ENCODE results near the gene RWDD1. TPM values are rescaled to one million over a fixed set of nuclear protein-coding genes. Genes with fewer than 3 reads are reported as not detected.

RWDD1 gene, protein sequence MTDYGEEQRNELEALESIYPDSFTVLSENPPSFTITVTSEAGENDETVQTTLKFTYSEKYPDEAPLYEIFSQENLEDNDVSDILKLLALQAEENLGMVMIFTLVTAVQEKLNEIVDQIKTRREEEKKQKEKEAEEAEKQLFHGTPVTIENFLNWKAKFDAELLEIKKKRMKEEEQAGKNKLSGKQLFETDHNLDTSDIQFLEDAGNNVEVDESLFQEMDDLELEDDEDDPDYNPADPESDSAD
- total RNA-seq, result 24.7 and 27.7 TPM in 2 replicates

DNA sequence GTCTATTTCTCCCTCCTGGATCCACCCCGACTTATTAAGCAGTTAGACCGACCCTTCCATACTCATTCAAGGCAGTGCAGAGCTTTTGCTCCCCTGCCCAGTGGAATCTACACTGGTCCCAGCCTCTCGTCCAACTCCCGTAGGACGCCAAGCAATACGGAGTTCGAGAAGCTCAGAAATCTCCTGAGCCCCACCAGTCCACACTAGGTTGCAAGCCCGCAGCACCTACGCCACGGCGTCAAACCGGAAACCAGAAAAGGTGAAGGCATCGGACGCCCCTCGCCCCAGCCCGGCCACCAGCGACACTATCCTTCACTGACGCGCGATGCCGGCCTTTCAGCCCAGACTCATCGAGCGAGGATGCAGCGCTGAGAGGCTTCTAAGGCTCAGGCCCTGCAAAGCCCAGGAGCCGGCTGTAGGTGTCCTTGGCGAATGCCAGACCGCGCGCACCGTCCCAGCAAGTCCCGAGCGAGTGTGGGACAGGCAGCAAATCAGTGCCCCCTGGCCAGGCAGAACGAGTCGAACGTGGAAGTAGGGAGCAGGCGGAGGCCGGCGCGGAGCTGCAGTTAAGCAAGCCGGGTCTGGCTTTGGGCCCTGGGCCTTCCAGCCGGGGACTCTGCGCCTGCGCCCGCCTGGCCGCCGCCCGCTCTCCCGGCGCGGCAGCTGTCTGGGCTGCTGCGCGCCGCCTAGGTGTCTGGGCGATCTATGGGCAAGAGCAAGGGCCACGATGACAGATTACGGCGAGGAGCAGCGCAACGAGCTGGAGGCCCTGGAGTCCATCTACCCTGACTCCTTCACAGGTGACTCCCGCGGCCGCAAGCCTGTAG, at the start of gene RWDD1:
RWDD1 (plus strand) TSS at position 649 of the 827 bp plus-strand sequence; CDS start at position 728, 79 bp downstream.
- DNase-seq, result peak; percentile 100

DNA sequence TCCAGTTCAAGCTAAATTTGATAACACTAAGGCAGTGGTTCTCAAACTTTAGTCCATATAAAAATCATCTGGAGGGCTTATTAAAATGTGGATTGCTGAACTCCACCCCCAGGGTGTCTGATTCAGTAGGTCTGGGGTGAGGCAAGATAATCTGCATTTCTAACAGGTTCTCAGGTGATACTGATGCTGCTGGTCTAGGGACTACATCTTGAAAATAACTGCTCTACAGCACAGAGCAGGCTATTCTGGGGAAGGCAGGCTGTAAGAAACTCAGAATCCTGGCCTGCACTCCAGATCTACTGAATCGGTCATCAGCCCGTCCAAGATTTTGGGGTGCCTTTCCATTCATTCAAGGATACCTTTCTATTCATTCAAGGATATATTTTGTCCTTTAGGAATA, 48.4 kb upstream of the RWDD1 start:
- DNase-seq, result no peak

DNA sequence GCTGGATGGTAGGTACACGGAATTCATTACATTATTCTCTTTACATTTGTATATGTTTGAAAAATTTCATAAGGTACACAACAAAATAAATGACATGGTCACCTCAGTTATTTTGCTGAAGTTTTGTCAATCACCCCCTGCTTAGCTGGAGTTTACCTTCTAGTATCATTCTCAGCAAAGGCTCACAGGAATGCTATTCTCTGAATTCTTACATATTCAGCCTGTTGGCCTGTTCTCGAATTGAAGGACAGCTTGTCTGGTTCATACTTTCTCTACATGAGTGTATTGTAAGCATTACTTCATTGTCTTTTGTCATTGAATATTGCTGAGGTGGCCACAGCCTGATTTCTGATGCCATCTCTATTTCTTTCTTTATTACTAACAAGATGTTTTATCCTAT, 47.1 kb upstream of the RWDD1 start:
- no peak for DNase-seq

DNA sequence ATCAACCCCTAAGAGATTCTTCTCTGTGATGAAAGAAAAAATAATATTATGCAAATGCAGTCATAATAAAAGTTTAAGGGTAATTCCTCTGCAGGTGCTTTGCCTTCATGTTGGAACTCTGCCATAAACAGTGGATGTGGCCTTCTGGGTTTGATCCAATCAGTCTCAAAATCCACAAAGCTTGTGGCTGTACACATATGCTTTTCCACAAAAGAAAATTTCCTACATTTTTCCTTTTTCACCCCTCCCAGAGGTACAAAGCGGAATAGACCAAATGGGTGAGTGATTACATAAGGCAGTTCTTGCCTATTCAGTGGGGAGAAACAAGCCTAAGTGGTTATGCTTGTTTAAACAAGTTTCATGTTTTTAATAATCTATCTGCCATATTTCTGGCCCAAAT, 43.2 kb upstream of the RWDD1 start:
- no peak for DNase-seq

DNA sequence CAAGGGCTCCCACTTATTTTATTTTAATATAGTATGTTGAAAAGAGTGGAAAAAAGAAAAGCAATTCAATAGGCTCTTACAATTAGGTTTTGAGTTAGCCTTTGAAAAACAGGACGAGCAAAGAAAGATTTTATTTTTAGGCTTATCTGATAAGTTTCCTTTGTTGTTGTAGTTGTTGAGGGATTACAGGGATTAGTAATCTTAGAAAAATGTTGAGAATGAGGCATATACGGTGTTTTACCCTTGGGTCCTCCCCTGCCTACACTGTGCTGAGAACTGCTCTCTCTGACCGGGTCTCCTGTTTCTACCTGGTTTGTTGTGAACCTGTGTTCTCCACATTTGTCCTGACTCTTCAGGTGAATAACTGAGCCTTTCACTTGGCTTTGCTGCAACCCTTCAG, 42.5 kb upstream of the RWDD1 start:
- peak; percentile 20 for DNase-seq

DNA sequence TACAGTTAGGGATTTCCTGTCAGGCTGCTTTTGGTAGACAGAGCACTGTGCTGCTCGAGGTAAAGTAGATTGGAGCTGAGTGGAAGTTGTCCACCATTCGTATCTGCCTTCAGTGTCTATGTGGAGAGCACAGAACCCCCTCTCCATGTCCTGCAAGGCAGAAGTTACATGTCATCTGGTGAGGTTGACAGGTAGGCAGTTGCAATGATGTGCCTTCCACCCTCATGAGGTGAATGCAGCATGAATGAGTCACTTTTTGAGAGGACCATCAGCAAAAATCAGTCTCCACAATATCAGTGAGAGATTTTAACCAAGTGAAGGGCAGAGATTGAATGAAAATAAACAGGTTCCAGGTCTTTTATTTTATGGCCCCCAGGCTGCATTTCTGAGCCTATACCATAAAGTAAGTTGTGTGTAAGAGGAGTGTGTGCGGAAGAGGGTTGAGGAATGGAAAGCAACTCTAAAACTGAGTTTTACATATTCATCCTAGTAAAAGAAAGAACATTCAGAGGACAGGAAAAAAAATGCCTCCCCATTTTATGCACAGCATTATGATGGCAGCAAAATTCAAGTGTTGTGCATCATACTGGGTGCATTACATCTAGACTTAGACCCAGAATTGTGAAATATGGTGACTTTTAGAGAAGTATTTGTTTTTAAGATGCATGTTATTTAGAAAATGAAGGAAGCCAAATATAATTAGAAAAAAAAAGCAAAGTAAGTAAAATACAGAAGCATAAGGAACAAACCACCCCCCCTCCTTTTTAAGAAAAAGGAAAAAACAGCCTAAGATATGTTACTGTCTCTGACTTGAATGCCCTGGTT, 41.6 kb upstream of the RWDD1 start:
- no peak for DNase-seq

DNA sequence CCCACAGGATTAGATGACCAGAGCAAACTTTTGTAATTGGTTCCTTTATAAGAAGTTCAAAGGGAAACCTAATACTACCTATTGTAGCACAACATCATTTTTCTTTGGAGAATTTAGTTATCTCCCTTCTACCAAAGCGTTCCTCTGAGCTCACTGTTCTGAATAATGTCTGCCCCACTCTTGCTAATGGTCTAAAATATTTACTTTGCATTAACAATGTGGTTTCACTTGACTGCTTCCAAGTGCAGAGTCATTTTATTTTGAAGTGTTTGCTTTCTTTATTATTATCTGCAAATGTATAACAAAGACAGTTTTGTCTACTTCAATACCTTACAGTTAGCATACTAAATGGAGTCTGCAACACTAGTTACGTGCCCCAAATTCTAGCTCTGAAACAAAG, 40.9 kb upstream of the RWDD1 start:
- DNase-seq, result no peak

DNA sequence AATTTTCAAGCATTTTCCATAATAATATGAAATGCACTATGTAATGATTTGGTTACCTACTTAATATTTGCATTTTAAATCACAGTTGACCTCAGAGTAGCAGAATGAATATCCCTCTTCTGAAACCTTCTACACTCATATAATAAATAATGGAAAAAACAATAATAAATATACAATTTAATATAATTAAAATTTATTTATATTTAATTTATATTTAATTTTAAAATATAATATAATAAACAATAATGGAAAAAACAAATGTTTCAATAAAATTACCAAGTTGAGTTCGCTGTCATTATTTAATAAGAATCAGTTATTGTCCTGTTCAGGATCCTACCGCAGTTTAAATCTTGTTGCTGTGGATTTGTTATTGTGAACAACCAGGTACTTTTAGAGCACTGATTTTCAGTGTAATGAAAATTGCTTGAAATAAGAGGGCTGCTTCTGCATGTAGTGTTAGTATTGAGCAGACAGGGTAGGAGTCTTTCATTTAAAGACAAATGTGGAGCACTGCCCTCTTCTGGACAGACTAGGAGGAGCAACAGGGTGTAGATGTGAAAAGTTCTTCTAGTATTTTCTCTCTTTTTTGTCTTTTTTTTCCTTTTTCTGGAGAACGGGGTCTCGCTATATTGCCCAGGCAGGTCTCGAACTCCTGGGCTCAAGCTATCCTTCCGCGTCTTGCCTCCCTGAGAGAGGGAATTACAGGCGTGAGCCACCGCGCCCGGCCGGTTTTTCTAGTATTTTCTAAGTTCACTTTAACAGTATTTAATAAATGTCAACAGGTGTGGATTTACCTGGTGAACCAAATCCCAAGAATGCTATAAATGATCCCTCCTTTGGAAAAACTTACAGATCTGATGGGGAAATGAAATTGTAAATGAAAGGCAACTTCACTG, 39.4 kb upstream of the RWDD1 start:
- DNase-seq, result peak; percentile 85

DNA sequence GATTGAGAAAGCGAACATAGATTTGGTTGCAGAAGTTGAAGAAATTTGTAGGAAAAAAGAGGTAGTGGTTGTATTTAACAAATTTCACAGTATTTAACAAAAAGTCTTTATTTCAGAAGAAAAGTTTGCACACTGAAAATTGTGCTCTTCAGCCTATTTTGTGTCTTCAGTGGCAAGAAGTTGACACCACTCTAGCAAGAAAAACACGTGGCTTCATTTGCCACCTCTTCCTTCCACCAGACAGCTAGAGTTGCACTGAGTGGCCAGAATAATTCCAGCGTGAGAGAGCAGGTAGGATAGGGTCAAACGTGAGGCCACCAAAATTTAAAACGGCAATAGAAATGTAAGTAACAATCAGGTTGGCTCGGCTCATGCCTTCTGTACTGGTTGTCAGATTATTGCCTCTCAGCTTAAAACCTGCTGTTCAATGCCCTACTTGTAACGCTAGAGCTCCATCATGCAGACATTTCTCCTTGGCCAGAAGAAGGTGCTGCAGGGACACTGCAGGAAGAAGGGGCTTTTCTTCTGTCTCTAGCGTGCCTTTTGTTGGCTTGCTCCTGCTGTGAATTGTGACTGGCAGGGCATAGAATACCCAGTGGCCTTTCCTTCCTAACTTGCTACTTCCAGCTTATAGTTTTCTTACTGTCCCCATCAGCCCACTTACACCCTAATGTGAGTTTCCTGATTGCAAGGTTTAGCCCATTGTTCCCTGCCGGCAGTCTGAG, 37.9 kb upstream of the RWDD1 start:
- no peak for DNase-seq

DNA sequence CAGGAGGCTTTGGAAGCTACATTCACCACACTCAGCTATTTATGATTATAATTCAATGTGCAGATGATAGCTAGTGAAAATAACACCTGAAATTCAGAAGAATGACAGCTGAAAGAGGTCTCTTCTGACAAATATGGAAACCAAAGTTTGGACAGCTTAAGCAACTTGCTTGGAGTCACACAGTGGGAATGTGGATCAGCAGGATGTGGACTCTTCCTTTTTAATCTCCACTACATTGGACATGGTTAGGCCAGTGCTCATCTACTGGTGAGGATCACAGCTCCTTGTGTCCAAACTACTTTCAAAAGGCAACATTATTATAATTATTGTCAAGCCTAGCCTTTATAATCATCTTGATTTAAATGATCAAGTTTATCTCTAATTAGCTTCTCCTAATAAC, 36.2 kb upstream of the RWDD1 start:
- no peak for DNase-seq

DNA sequence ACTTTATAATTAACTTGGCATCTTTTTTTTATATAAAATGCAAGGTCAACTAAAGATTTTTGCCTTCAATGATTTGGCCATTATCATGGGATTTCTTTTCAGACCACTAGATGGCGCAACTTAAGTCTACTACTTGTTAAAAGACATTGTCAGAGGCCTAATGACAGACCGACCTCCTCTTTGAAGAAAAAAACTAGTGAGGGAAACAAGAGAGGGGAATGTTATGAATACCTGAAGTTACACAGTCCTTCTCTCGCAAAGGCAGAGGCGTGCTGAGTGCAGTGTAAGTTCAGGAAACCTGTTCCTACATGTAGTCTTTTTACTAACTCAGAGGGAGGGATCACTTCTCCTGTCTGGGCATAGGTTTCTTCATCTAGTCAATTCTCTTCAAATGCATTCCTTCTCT, 35.1 kb upstream of the RWDD1 start:
- peak; percentile 79 for DNase-seq

DNA sequence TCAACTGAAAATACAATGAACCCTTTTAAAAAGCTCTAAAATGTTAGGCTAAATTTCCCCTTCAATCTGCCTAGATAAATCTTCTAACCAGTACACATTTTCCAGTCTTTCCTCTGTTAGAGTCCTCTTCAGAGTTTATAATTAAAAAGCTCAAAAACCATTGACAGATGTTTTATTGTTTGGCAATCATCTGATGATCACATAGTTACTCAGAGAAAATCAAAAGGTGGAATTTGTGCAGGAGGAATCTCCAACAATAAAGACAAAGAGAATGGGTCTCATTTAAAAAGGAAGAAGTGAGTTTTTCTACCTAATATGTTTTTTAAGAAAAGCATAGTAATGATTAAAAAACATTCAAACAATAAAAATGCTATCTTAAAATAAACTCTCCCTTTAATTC, 28.9 kb upstream of the RWDD1 start:
- DNase-seq, result no peak

DNA sequence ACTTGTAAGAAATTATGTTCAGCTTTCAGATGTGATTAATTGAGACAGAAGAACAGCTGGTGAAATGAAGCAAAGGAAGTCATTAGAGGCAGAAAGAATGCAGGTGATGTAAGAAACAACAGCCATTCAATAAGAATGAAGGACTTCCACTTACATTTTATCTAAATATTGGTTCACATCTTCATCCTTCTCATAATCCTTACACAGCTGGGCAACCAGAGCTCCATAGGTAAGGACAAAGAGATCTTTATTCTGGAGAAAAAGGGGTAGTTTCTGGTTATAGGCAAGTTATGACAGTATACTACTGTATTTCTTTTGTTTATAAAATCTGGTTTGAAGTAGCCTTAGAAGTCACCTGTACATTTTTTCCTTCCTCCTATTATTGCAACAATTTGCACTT, 28.2 kb upstream of the RWDD1 start:
- DNase-seq, result no peak

DNA sequence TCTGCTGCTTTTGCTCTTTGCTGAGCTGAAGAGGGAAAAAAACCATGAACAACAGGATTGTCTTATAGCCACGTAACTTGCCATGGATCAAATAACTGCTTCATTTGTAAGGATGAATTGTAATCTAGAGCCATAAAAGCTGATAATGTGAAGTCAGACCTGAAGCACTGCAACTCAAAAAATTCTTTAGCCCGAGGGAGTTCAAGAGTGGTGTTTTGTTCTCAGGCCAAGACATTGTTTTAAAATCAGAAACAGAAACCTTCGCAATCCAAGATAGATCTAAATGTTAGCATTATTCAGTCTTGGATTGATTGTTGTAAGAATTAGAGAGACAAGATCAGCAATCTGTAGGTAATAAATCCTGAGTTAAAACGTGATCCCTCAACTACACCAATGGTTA, 25.7 kb upstream of the RWDD1 start, which contains the start of gene TRAPPC3L:
TRAPPC3L (minus strand) TSS at position 34 of the 400 bp plus-strand sequence. CDS start 170 bp downstream, outside the sequence.
- no peak for DNase-seq

DNA sequence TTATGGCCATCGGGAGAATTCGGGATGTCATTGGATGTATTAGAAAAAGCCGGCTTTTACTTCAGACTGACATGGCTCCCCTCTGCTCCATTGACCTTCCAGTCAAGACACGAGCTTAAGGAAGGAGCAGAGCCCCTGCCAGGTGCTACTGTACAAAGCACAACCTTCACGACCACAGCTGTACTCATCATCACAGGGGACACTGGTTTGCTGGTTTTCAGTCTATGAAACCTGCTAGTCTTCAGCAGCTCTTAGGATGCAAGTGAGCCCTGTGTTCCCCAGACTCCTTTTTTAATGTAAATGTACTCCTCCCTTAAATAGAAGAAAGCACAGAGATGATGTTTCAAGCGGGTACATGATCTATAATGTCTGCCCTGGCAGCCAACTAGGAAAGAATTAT, 23.9 kb upstream of the RWDD1 start:
- no peak for DNase-seq

DNA sequence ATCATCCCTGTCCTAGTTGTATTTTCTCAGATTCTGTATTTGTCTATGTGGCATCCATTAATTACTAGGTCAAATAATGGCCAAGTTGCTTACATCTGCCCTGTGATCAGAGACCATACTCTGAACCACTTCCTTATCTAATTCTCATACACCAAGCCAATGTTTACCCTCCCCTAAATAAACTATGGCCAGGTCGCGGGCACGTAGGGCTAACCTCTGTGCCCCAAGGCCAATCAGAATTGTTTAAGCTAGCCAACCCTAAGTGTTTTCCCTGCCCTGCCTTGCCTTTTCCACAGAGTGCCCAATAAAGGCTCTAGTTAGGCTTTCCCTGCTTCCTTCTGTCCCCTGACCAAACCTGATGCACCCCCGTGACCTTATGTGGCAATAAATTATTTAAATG, 20.5 kb upstream of the RWDD1 start:
- no peak for DNase-seq

DNA sequence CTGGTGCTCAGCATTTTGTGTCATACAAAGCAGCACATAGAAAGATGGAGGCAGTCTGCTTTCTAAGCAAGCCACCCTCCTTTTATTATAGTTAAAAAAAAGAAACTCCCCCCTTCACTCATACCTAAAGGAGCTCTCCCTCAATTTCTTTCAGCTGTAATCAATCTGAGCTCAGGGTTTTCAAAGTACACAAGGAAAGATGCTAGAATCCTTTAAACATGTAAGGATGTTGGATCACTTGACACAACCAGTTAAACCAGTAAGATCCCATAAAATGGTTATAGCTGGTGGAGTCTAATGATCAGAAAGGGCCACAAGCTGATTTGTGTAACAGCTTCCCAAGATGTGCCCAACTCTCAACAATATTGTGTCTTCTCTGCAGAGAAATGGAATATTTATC, 17.9 kb upstream of the RWDD1 start, which contains the start of gene CALHM4:
CALHM4 (plus strand) TSS at position 301 of the 400 bp plus-strand sequence; CDS start at position 344, 43 bp downstream.
- DNase-seq, result no peak

DNA sequence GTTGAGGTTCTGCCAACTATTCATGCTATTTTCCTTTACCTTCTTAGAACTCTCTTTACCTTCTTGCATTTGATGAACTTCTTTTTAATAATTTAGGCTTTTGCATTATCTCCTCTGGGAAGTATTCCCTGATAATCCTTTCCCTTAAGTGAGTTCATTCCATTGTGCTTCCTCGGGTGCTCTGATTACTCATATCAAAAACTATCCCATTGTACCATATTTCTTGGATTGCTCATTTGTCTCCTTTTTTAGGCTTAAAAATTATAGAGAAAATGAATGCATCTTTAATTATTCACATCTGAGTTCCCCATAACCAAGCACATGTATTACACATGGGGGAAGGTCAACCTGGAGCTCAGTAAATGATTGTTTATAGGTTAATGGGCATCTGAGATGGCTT, 15.2 kb upstream of the RWDD1 start:
- no peak for DNase-seq

DNA sequence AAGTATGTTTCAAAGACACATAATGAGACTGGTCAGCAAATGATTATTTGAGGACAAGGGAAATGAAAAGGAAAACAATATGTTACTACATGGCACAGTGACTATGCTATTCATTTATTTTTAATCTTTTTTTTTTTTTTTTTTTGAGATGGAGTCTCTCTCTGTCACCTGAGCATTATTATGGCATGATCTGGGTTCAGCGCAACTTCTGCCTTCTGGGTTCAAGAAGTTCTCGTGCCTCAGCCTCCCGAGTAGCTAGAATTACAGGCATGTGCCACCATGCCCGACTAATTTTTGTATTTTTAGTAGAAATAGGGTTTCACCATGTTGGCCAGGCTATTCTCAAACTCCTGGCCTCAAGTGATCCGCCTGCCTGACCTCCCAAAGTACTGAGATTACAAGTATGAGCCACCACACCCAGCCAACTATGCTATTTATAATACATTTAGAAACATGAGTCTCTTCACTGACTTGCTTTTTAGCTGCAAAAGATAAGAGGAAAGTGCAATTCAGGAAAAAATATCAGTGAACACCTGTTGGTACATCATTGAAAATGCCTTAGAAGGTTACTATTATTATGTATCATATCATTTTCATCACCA, 14.4 kb upstream of the RWDD1 start:
- no peak for DNase-seq

DNA sequence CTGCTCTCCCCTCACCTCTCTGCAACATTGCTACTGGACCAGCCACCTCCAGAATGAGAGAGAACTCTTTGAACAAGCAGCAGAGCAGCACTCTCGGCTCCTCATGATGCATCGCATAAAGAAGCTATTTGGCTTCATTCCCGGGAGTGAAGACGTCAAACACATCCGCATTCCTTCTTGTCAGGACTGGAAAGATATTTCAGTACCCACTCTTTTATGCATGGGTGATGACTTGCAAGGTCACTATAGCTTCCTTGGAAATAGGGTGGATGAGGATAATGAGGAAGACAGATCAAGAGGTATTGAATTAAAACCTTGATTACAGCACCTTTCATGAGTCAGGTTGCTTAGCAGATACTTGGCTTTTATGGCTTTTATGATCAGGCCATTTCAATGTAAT, 13.4 kb upstream of the RWDD1 start:
- DNase-seq, result peak; percentile 83

DNA sequence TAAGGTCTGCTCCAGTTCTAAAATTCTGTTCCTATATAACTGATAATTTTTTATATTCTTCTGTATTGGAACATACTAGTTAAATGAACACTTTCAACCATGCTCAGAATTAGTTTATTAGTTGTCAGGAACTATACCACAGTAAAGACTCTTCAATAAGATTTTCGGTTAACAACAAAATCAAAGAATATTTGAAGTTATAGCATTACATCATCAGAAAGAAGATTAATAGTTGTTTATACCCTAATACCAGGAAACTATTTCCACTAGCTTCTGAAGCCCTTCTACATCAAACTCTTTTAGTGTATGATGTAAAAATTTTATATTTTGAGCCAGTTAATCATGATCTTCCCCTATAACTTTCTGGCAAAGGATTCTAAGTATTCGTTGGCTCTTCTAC, 11.2 kb upstream of the RWDD1 start:
- DNase-seq, result no peak

Measured in dermis blood vessel endothelial cell (primary cell).